ENCODE results near the gene MAML3. TPM values are rescaled to one million over a fixed set of nuclear protein-coding genes. Genes with fewer than 3 reads are reported as not detected.

Gene MAML3
- total RNA-seq (6.7 TPM), polyA plus RNA-seq (7.0 TPM)

GRCh38 chr4:140153718-140154571 lies at the start of gene MAML3:
Gene MAML3, minus strand, starts transcription at chr4:140154184. Its CDS starts 857 bp downstream, at chr4:140153327.
- peak within 1 kb of the TSS; percentile 71 for H3K4me3 ChIP-seq (ENCODE audit: low read depth, low read length)
- peak; percentile 88 for DNase-seq (ENCODE audit: extremely low spot score)
- WGBS: under 1% methylated on average over 79 of the region's 79 CpGs
- no peaks in the 10 kb centered on the region for H3K4me1 ChIP-seq (ENCODE audit: insufficient read depth)
- H3K27ac ChIP-seq (ENCODE audit: low read depth): peak within 1 kb of the TSS; percentile 96
- H3K36me3 ChIP-seq (ENCODE audit: insufficient read depth): no peaks in the 10 kb centered on the region

- Histone ChIP-seq H3K27ac (ENCODE audit: low read depth) (no peak overlapping the region), H3K36me3 (ENCODE audit: insufficient read depth) (no peaks in the 10 kb centered on the region), H3K4me3 (ENCODE audit: low read depth, low read length) (no peak overlapping the region), H3K4me1 (ENCODE audit: insufficient read depth) (no peaks in the 10 kb centered on the region)
- WGBS: 91% methylated on average over 1 of the region's 1 CpG
- DNase-seq (ENCODE audit: extremely low spot score): no peak
Observed at GRCh38 chr4:140198942-140199341, 45.0 kb upstream of the MAML3 start.

GRCh38 chr4:140195806-140196205 lies 41.8 kb upstream of the MAML3 start:
- H3K4me1 ChIP-seq (ENCODE audit: insufficient read depth): no peaks in the 10 kb centered on the region
- no peak overlapping the region for H3K4me3 ChIP-seq (ENCODE audit: low read depth, low read length)
- WGBS: 81% methylated on average over 6 of the region's 6 CpGs
- H3K36me3 ChIP-seq (ENCODE audit: insufficient read depth): no peaks in the 10 kb centered on the region
- H3K27ac ChIP-seq (ENCODE audit: low read depth): no peak overlapping the region
- no peak for DNase-seq (ENCODE audit: extremely low spot score)

- Histone ChIP-seq H3K27ac (ENCODE audit: low read depth) (no peak overlapping the region), H3K36me3 (ENCODE audit: insufficient read depth) (no peaks in the 10 kb centered on the region), H3K4me1 (ENCODE audit: insufficient read depth) (no peaks in the 10 kb centered on the region), H3K4me3 (ENCODE audit: low read depth, low read length) (no peak overlapping the region)
- WGBS: 79% methylated on average over 2 of the region's 2 CpGs
- no peak for DNase-seq (ENCODE audit: extremely low spot score)
Observed at GRCh38 chr4:140189805-140190204, 35.8 kb upstream of the MAML3 start.

DNA sequence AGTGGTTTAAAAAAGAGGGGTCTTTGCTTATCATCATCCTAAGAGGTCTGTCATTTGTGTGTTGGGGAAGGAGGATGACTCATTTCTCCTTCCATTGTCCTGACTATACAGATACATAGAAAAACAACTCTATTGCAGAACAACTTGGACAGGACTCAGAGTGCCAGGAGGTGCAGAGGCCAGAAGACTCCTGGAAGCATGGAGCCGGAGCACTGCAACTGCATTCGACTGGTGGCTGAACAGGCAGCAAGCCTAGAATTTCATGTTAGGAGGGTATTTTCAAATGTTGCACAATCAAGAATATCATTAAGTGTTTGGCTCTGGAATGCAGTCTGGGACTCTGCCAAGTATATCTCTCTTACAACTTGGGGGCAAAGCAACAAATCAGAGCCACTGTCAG lies 35.0 kb upstream of the MAML3 start:
- Histone ChIP-seq H3K4me3 (ENCODE audit: low read depth, low read length) (no peak overlapping the region), H3K4me1 (ENCODE audit: insufficient read depth) (no peaks in the 10 kb centered on the region), H3K27ac (ENCODE audit: low read depth) (no peak overlapping the region), H3K36me3 (ENCODE audit: insufficient read depth) (no peaks in the 10 kb centered on the region)
- 56% methylated on average over 2 of the region's 2 CpGs for WGBS
- no peak for DNase-seq (ENCODE audit: extremely low spot score)

- Histone ChIP-seq H3K27ac (ENCODE audit: low read depth) (no peak overlapping the region), H3K4me3 (ENCODE audit: low read depth, low read length) (no peak overlapping the region), H3K4me1 (ENCODE audit: insufficient read depth) (no peaks in the 10 kb centered on the region), H3K36me3 (ENCODE audit: insufficient read depth) (no peaks in the 10 kb centered on the region)
- no peak for DNase-seq (ENCODE audit: extremely low spot score)
- 71% methylated on average over 1 of the region's 1 CpG for WGBS
Observed at GRCh38 chr4:140187316-140187695, 33.3 kb upstream of the MAML3 start.

GRCh38 chr4:140186651-140187315 lies 32.8 kb upstream of the MAML3 start:
- no peaks in the 10 kb centered on the region for H3K4me1 ChIP-seq (ENCODE audit: insufficient read depth)
- H3K4me3 ChIP-seq (ENCODE audit: low read depth, low read length): no peak overlapping the region
- H3K27ac ChIP-seq (ENCODE audit: low read depth): no peak overlapping the region
- no peak for DNase-seq (ENCODE audit: extremely low spot score)
- 71% methylated on average over 9 of the region's 9 CpGs for WGBS
- H3K36me3 ChIP-seq (ENCODE audit: insufficient read depth): no peaks in the 10 kb centered on the region

- no peak for DNase-seq (ENCODE audit: extremely low spot score)
- WGBS: 91% methylated on average over 8 of the region's 8 CpGs
- H3K4me3 ChIP-seq (ENCODE audit: low read depth, low read length): no peak overlapping the region
- H3K27ac ChIP-seq (ENCODE audit: low read depth): no peak overlapping the region
- H3K36me3 ChIP-seq (ENCODE audit: insufficient read depth): no peaks in the 10 kb centered on the region
- H3K4me1 ChIP-seq (ENCODE audit: insufficient read depth): no peaks in the 10 kb centered on the region
Observed at GRCh38 chr4:140186082-140186438, 32.1 kb upstream of the MAML3 start.

DNA sequence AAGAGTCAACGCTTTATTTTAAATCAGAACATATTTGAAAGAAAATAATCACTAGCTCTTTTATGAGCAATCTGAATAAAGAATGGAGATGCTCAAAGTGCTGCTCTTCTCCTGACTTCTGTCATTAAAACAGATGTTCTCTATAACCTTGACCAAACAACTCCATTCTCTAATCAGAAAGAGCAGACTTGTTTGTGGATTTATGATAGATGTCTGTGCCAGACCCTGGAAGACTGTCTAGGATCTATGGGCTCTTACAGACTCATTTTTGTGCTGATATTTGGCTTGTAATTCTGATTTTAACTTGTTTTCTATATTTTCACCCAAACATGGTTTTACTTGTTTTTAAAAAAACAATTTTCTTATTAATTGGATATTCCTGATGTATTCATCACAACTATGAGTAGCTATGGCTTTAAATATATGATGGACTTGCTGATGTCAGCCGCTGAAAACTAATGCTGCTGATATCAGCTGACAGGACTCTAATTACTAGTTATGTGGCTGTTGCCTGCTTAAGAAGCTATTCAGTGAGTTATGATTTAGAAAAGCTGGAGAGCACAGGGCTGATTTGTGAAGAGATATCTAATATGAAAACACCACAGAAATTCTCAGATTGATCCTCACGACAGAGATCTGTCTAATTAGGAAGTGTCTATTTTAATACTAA lies 31.6 kb upstream of the MAML3 start:
- WGBS: 64% methylated on average over 3 of the region's 3 CpGs
- Histone ChIP-seq H3K4me3 (ENCODE audit: low read depth, low read length) (no peak overlapping the region), H3K4me1 (ENCODE audit: insufficient read depth) (no peaks in the 10 kb centered on the region), H3K36me3 (ENCODE audit: insufficient read depth) (no peaks in the 10 kb centered on the region), H3K27ac (ENCODE audit: low read depth) (no peak overlapping the region)
- DNase-seq (ENCODE audit: extremely low spot score): no peak

DNA sequence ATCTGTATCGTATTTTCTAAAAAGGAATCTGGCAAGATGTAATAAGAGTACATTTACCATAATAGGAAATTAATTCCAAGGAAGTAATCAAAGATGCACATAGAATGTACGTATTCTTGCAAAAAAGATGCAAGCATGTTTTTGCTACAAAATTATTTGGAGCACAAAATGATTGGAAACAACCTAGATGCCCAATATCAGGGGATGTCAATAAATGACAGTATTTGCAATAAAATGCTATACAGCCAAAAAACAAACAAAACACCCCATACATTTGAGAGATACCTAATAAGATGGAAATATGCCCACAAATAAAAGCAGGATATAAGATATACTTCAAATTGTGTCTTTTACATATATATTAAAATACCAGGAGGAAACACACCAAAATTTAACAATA lies 29.3 kb upstream of the MAML3 start:
- 95% methylated on average over 2 of the region's 2 CpGs for WGBS

DNA sequence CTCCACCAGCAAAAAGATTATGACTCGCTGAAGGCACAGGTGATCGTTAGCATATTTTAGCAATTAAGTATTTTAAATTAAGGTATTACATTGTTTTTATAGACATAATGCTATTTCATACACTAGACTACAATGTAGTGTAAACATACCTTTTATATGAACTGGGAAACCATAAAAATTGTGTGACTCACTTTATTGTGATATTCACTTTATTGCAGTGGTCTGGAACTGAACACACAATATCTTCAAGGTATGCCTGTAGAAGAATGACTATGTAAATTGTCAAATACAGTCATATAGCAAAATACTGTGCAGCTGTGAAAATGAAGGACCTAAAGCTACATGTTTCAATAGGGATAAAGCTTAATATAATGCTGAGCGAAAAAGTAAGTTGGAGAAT lies 26.6 kb upstream of the MAML3 start:
- no peak overlapping the region for H3K27ac ChIP-seq (ENCODE audit: low read depth)
- no peak overlapping the region for H3K4me3 ChIP-seq (ENCODE audit: low read depth, low read length)
- 95% methylated on average over 3 of the region's 3 CpGs for WGBS
- H3K4me1 ChIP-seq (ENCODE audit: insufficient read depth): no peaks in the 10 kb centered on the region
- DNase-seq (ENCODE audit: extremely low spot score): no peak
- no peaks in the 10 kb centered on the region for H3K36me3 ChIP-seq (ENCODE audit: insufficient read depth)

More for the DNA sequence above, 29.3 kb upstream of the MAML3 start:
- DNase-seq (ENCODE audit: extremely low spot score): no peak
- no peak overlapping the region for H3K4me3 ChIP-seq (ENCODE audit: low read depth, low read length)
- no peaks in the 10 kb centered on the region for H3K36me3 ChIP-seq (ENCODE audit: insufficient read depth)
- H3K4me1 ChIP-seq (ENCODE audit: insufficient read depth): no peaks in the 10 kb centered on the region
- H3K27ac ChIP-seq (ENCODE audit: low read depth): no peak overlapping the region

DNA sequence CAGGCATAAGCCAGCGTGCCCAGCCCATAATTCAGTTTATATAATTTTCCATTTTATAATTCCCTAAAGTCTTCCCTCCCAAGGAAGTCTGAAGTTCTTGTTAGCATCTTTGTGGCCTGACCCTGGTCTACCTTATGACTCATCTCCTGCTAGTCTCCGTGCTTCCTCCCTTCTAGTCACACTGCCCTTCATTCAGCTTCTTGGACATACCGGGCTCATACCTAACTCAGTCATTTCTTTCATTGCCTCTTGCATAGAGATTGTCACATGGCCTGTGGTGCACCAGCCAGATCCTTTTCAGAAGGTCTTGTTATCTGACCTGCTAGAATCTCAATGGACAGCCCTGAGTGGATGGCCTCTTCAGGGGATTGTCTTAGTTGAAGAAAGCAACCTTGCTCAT lies 22.8 kb upstream of the MAML3 start:
- Histone ChIP-seq H3K27ac (ENCODE audit: low read depth) (no peak overlapping the region), H3K4me1 (ENCODE audit: insufficient read depth) (no peaks in the 10 kb centered on the region), H3K36me3 (ENCODE audit: insufficient read depth) (no peaks in the 10 kb centered on the region), H3K4me3 (ENCODE audit: low read depth, low read length) (no peak overlapping the region)
- WGBS: 82% methylated on average over 3 of the region's 3 CpGs
- no peak for DNase-seq (ENCODE audit: extremely low spot score)

- no peak for DNase-seq (ENCODE audit: extremely low spot score)
- Histone ChIP-seq H3K36me3 (ENCODE audit: insufficient read depth) (no peaks in the 10 kb centered on the region), H3K27ac (ENCODE audit: low read depth) (no peak overlapping the region), H3K4me3 (ENCODE audit: low read depth, low read length) (no peak overlapping the region), H3K4me1 (ENCODE audit: insufficient read depth) (no peaks in the 10 kb centered on the region)
- 78% methylated on average over 2 of the region's 2 CpGs for WGBS
Observed at GRCh38 chr4:140174543-140174942, 20.6 kb upstream of the MAML3 start.

DNA sequence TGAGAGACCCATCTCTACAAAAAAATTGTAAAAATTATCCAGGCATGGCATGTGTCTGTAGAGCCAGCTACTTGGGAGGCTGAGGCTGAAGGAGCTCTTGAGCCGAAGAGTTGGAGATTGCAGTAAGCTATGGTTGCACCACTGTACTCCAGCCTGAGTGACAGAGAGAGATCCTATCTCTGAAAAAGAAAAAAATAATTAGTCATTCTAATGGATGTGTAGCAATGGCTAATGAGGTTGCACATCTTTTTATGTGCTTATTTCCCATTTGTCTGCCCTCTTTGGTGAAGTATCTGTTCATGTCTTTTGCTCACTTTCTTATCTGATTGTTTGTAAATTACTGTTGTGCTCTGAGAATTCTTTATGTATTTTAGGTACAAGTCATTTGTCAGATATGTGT lies 19.0 kb upstream of the MAML3 start:
- Histone ChIP-seq H3K27ac (ENCODE audit: low read depth) (no peak overlapping the region), H3K4me1 (ENCODE audit: insufficient read depth) (no peaks in the 10 kb centered on the region), H3K36me3 (ENCODE audit: insufficient read depth) (no peaks in the 10 kb centered on the region), H3K4me3 (ENCODE audit: low read depth, low read length) (no peak overlapping the region)
- 93% methylated on average over 1 of the region's 1 CpG for WGBS
- DNase-seq (ENCODE audit: extremely low spot score): no peak

Measured in urinary bladder (tissue), 4 donors.